Psoas muscle (tissue), 8 donors: Measurements from ENCODE around the gene ADCY9. TPM values are rescaled to one million over a fixed set of nuclear protein-coding genes. Genes with fewer than 3 reads are reported as not detected.
A peak's percentile ranks its signal among the peaks of the same experiment; 100 is the strongest.

Source experiments
- ATAC-seq, 4 donors: fragments of 200-7000 bp; cut with Tn5 transposase; one replicate each; pipeline ENCODE4 v1.9.1; 2020; ENCODE audit warnings: moderate library complexity in 3 of 4, mild to moderate bottlenecking in 2 of 4
- DNase-seq, 2 donors: peaks; one replicate each; pipeline ENCODE4 v3.0.0-alpha.2; 2020
- H3K27ac ChIP-seq: fragments of 200-600 bp; one replicate; pipeline ENCODE4 v1.8.0; 2022
- H3K27me3 ChIP-seq, 3 donors: fragments of 200-600 bp in 1 of 3; one replicate each; pipeline versions ENCODE4 v1.6.1 to v1.8.0; 2013 to 2022; ENCODE audit warnings: low read length in 2 of 3, mild to moderate bottlenecking in 2 of 3, moderate library complexity in 1 of 3; ENCODE audit not compliant: insufficient read depth in 3 of 3
- H3K36me3 ChIP-seq, 2 donors: fragments of 200-600 bp in 1 of 2; one replicate each; pipeline versions ENCODE4 v1.6.1 to v1.8.0; 2013 to 2022; ENCODE audit warnings: low read depth in 1 of 2, mild to moderate bottlenecking in 1 of 2, moderate library complexity in 1 of 2; ENCODE audit not compliant: insufficient read depth in 1 of 2
- H3K4me1 ChIP-seq: fragments of 200-600 bp; one replicate; pipeline ENCODE4 v1.8.0; 2022
- H3K4me3 ChIP-seq: fragments of 200-600 bp; one replicate; pipeline ENCODE4 v1.8.0; 2022; ENCODE audit warnings: mild to moderate bottlenecking
- H3K9me3 ChIP-seq: fragments of 200-600 bp; one replicate; pipeline ENCODE4 v1.8.0; 2022
- CTCF ChIP-seq: fragments of 200-600 bp; IDR thresholded peaks from one replicate; pipeline ENCODE4 v1.8.0; 2022; ENCODE audit warnings: antibody characterized with exemption
- WGBS, 3 donors: extraction: QIAGEN DNeasy Blood & Tissue Kit; methylation state at CpG; one replicate each; pipeline versions ENCODE4 v1.1.6 to v1.1.7; 2013; 5-methylcytosine and 5-hydroxymethylcytosine counted together
- intact Hi-C, 2 donors: fragments of 100-400 bp; cut with DNase I; formaldehyde crosslinking; loops; one replicate each; pipeline versions ENCODE4 v1.11.0 to v1.14.2; 2022
- polyA plus RNA-seq, 3 donors: library from polyadenylated mRNA; stranded (reverse); fragments of 200-250 nt; gene quantifications; one replicate each; pipeline ENCODE4 v1.2.3, GENCODE V29; 2013
- total RNA-seq, 4 donors: library from RNA; stranded (reverse); fragmentation: NEBNext Ultra II Directional in 2 of 4; extraction: Animal tissue kit (Norgen Biotek cat#: 25700) in 2 of 4; gene quantifications; one replicate each; pipeline versions ENCODE4 v1.2.1 to v1.2.4, GENCODE V29; 2021 to 2023
- donor health status: healthy with polysubstance abuse.
- donor health status: DM: no; HTN: no; CAD: no; lungs with moderate emphysema.
- donor health status: Bipolar disorder and iron deficiency.
- donor health status: healthy.
- donor health status: DM: yes; HTN: yes; CAD: no.
- donor health status: DM: no; HTN: no; CAD: no.
- donor health status: DM: no; HTN: no; CAD: no.
- donor health status: DM: yes; HTN: yes; CAD: no.

ADCY9 gene
- total and polyA plus RNA-seq, 7 donors = 9.0 to 134 (median 44.9) TPM

DNA sequence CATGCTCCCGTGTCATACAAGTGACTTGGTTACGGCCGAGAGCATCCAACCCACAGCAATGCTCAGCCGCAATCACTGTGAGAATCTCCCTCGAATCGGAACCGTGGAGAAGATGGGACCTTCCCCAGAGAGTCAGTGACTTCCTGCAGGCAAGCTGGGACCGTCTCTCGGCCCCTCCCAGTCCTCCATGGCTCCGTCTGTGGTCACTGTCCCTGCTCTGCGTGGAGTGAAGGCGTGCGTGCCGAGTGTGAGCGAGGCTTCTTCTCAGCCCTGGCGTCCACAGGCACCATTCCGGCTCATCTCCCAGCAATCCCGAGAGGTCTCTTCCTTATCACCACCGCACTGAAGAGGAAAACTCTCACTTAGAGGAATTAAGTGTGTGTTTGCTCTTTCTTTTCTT lies 113.1 kb downstream of the ADCY9 start:
- peaks cover 20% of the 10 kb centered on the region for H3K4me1 ChIP-seq
- 84 to 88% (median 87%) methylated on average over 19 of the region's 19 CpGs for WGBS, 3 donors
- ATAC-seq = no peak

GRCh38 chr16:4002121-4002520 lies 114.1 kb downstream of the ADCY9 start:
- no peak for TF ChIP-seq CTCF
- Histone ChIP-seq H3K36me3 (peaks cover 0 to 4% of the 10 kb centered on the region in 2 donors), H3K9me3 (no peaks in the 10 kb centered on the region), H3K27ac (no peak overlapping the region), H3K27me3 (no peaks in the 10 kb centered on the region), H3K4me1 (peaks cover 20% of the 10 kb centered on the region), H3K4me3 (no peak overlapping the region)
- intact Hi-C loops = no loop called here
- ATAC-seq (no peak), DNase-seq (no peak)
- 92 to 98% (median 93%) methylated on average over 2 of the region's 2 CpGs for WGBS, 3 donors

More for the DNA sequence above, 113.1 kb downstream of the ADCY9 start:
- peak in 1 of 2 donors; percentile 32 for DNase-seq
- TF ChIP-seq CTCF = no peak
- no peaks in the 10 kb centered on the region for H3K9me3 ChIP-seq
- peak overlapping the region; percentile 23 for H3K27ac ChIP-seq
- H3K4me3 ChIP-seq = no peak overlapping the region
- peaks cover 0 to 4% of the 10 kb centered on the region in 2 donors for H3K36me3 ChIP-seq
- no peaks in the 10 kb centered on the region for H3K27me3 ChIP-seq
- intact Hi-C loops = no loop called here

GRCh38 chr16:3999479-4000325 lies 116.5 kb downstream of the ADCY9 start:
- Histone ChIP-seq H3K27ac (peak overlapping the region; percentile 61), H3K36me3 (no peaks in the 10 kb centered on the region), H3K9me3 (no peaks in the 10 kb centered on the region), H3K27me3 (no peaks in the 10 kb centered on the region), H3K4me1 (peaks cover 20% of the 10 kb centered on the region), H3K4me3 (peak overlapping the region; percentile 23)
- ATAC-seq = peak; percentile 35 to 76 (median 59)
- no peak for TF ChIP-seq CTCF
- DNase-seq = peak; percentile 53 to 77
- intact Hi-C loops = no loop called here
- WGBS, 3 donors = 45 to 65% (median 56%) methylated on average over 20 of the region's 20 CpGs

DNA sequence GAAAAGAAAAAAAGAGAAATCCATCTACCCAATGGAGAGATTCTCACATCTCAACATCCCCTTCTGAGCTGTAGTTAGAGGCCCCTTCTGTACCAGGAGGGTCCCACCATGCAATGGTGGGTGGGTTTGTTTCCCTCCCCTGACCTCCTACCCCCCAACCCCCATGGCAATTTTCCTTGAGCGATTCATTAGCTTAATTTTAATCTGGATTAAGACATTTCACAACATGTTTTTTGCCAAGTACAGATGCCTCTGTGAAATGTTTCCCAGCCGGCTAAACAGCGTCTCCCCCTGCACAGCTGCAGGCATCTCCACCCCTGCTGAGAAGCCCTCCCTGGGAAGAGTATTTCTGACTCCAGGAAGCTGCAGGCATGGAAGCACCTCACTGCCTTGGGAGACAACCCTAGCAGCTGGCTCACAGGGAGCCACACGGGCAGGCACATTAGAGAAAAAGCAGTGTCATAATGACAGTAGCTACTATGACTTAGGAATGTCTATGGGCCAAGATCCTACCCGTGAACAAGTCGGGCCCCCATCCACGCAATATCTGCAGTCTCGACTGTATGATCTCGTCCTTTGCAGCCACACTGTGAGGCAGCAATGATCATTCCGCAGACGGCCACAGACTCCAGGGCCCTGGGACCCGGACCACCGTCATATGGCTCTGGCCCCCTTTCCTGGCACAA lies 117.3 kb downstream of the ADCY9 start:
- Histone ChIP-seq H3K27ac (peak overlapping the region; percentile 61), H3K36me3 (no peaks in the 10 kb centered on the region), H3K4me1 (peaks cover 20% of the 10 kb centered on the region), H3K27me3 (no peaks in the 10 kb centered on the region), H3K9me3 (no peaks in the 10 kb centered on the region), H3K4me3 (peak overlapping the region; percentile 23)
- no peak for TF ChIP-seq CTCF
- ATAC-seq (peak; percentile 76 to 84 (median 80)), DNase-seq (peak; percentile 56 to 67)
- 28 to 38% (median 28%) methylated on average over 13 of the region's 13 CpGs for WGBS, 3 donors
- intact Hi-C loops = no loop called here
